ENCODE results near the gene ATRAID. TPM values are rescaled to one million over a fixed set of nuclear protein-coding genes. Genes with fewer than 3 reads are reported as not detected.

Gene ATRAID
- total RNA-seq, 1 experiment from 2014 or later = 108 TPM

DNA sequence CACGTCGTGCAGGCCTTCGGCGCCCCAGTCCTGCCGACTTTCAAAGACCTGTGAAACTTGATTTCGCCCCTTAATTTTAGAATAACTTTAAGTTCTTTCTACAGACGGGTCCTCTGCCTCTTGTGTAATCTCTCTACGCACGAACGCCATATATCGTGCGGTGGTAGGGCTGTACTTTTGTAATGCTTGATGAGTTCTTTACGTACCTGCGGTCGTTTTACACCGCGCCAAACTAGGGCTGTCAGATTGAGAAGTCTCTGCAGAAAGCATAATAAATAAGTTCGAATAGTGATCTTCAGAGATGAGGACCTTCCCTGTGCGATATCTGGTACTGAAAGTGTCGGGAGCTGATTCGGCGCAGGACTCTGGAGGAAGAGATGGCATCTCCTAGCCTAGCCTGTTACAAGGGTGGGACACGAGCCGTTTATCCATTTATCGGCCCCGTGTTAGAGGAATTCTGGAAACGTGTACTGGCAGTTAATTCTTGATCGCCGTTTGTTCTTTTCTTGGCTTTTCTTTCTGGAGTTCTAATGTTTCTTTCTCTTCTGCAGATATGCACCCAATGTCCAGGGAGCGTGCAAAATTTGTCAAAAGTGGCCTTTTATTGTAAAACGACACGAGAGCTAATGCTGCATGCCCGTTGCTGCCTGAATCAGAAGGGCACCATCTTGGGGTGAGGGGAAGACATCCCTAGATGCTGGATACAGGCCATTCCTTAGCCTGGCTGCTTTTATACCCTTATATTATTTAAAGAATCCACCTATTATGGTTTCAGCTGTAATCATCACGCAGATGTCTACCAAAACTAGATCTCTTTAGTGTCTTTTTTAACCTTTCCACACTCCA lies 1.0 kb downstream of the ATRAID start:
- peaks cover 22 to 51% (median 49%) of the 10 kb centered on the region in 3 experiments for H3K36me3 Mint-ChIP-seq (ENCODE audit: insufficient read depth in 1 of 3, low read depth in 3 of 3)
- H3K27ac ChIP-seq (ENCODE audit: insufficient read length, low read depth, low read length) = peak overlapping the region; percentile 38
- no peak overlapping the region for H4K8ac ChIP-seq (replicated peaks; ENCODE audit: insufficient read length, low read depth, low read length)
- H2BK12ac ChIP-seq (ENCODE audit: insufficient read length, low read depth, low read length) = no peak overlapping the region
- no peak overlapping the region for H4K91ac ChIP-seq (ENCODE audit: insufficient read length, low read depth, low read length)
- H2BK20ac ChIP-seq (ENCODE audit: low read depth, low read length, poor library complexity, severe bottlenecking) = no peak overlapping the region
- H3K9me3 ChIP-seq (ENCODE audit: control insufficient read depth, low read depth, low read length) = no peaks in the 10 kb centered on the region
- H3K4me2 ChIP-seq (ENCODE audit: insufficient read depth, insufficient read length, low read length) = peak overlapping the region; percentile 84
- peak overlapping the region; percentile 88 for H3K18ac ChIP-seq (ENCODE audit: insufficient read length, low read depth, low read length)
- H3K27ac Mint-ChIP-seq = peak overlapping the region; percentile 99 to 100 (median 99)
- peak overlapping the region; percentile 96 for H3K9ac ChIP-seq (ENCODE audit: extremely low read depth, insufficient read length, low read length)
- H3K9me3 Mint-ChIP-seq = peaks cover 0 to 1% of the 10 kb centered on the region in 2 experiments; a peak in 1 of 5 replicates
- no peak overlapping the region for H2BK5ac ChIP-seq (ENCODE audit: insufficient read length, low read length)
- no peak overlapping the region for H2AFZ ChIP-seq (ENCODE audit: low read length)
- H3K27me3 ChIP-seq (ENCODE audit: insufficient read depth, low read length) = no peaks in the 10 kb centered on the region
- H3T11ph ChIP-seq (ENCODE audit: low read length) = no peak overlapping the region
- no peaks in the 10 kb centered on the region for H3K27me3 Mint-ChIP-seq (ENCODE audit: low read depth)
- no peak overlapping the region for H3K23ac ChIP-seq (ENCODE audit: insufficient read length, low read depth, low read length)
- peaks cover 2% of the 10 kb centered on the region; the same call in 1 of the 2 replicates for H3K79me2 ChIP-seq (ENCODE audit: insufficient read depth, low read length)
- no peak overlapping the region for H4K5ac ChIP-seq (ENCODE audit: insufficient read length, low read depth, low read length)
- no peak overlapping the region for H2BK120ac ChIP-seq (ENCODE audit: low read depth, low read length, poor library complexity, severe bottlenecking)
- H3K23me2 ChIP-seq (ENCODE audit: insufficient read length, low read depth, low read length, poor library complexity, severe bottlenecking) = peaks cover 18% of the 10 kb centered on the region
- H3K4me1 Mint-ChIP-seq = peaks cover 40 to 47% of the 10 kb centered on the region in 2 experiments
- no peak overlapping the region for H3K4ac ChIP-seq (ENCODE audit: low read depth, low read length)
- no peaks in the 10 kb centered on the region for H3K79me1 ChIP-seq (ENCODE audit: insufficient read depth, low read depth, low read length, poor library complexity, severe bottlenecking)
- no peak for DNase-seq
- no CpG with 5 or more reads among the region's 34 CpGs for WGBS (ENCODE audit: extremely low coverage, insufficient read length, low lambda C conversion rate)
- peak overlapping the region; percentile 13 for H3K56ac ChIP-seq (ENCODE audit: insufficient read length, low read depth, low read length)
- H4K20me1 ChIP-seq (ENCODE audit: control insufficient read depth, insufficient read depth, insufficient read length) = no peaks in the 10 kb centered on the region
- H3K14ac ChIP-seq (ENCODE audit: insufficient read depth, low read length) = peak overlapping the region; percentile 96
- H2BK15ac ChIP-seq (ENCODE audit: low read depth, low read length) = no peak overlapping the region
- H2AK5ac ChIP-seq (ENCODE audit: insufficient read length, low read length) = no peak overlapping the region
- H3K4me1 ChIP-seq (ENCODE audit: insufficient read depth, low read length) = no peaks in the 10 kb centered on the region
- peak overlapping the region; percentile 99 for H3K4me3 Mint-ChIP-seq
- TF ChIP-seq, protein P1, sequence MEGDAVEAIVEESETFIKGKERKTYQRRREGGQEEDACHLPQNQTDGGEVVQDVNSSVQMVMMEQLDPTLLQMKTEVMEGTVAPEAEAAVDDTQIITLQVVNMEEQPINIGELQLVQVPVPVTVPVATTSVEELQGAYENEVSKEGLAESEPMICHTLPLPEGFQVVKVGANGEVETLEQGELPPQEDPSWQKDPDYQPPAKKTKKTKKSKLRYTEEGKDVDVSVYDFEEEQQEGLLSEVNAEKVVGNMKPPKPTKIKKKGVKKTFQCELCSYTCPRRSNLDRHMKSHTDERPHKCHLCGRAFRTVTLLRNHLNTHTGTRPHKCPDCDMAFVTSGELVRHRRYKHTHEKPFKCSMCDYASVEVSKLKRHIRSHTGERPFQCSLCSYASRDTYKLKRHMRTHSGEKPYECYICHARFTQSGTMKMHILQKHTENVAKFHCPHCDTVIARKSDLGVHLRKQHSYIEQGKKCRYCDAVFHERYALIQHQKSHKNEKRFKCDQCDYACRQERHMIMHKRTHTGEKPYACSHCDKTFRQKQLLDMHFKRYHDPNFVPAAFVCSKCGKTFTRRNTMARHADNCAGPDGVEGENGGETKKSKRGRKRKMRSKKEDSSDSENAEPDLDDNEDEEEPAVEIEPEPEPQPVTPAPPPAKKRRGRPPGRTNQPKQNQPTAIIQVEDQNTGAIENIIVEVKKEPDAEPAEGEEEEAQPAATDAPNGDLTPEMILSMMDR (conservative IDR thresholded peaks at IDR 0.05) = no peak
